GM12878 (cell line): ENCODE results near the gene STKLD1. TPM values are rescaled to one million over a fixed set of nuclear protein-coding genes. Genes with fewer than 3 reads are reported as not detected.

Experiments
- BMI1 ChIP-seq: fragments of 450-650 bp; IDR thresholded peaks from 2 replicates; pipeline ENCODE4 v1.6.1; 2016; ENCODE audit warnings: mild to moderate bottlenecking, moderate library complexity, borderline replicate concordance
- CBFB ChIP-seq: IDR thresholded peaks from 2 replicates; pipeline ENCODE4 v1.6.1; 2016; ENCODE audit warnings: antibody characterized with exemption, low read depth
- CBX5 ChIP-seq: sonication (generic); IDR thresholded peaks from 2 replicates; pipeline ENCODE4 v1.6.1; 2016; ENCODE audit warnings: low read depth, moderate library complexity, mild to moderate bottlenecking, inconsistent platforms
- CREB1 ChIP-seq: IDR thresholded peaks from 2 replicates; pipeline ENCODE4 v1.6.1; 2012; ENCODE audit warnings: low read depth, mild to moderate bottlenecking, inconsistent platforms
- EP300 ChIP-seq, 2 experiments: fragments of 150-350 bp in 1 of 2; IDR thresholded peaks; 2 replicates each; pipeline ENCODE4 v1.6.1; 2011 to 2012; ENCODE audit warnings: low read depth in 2 of 2, low read length in 2 of 2, borderline replicate concordance in 1 of 2, improper control_type of control experiment in 1 of 2, inconsistent platforms in 1 of 2; ENCODE audit not compliant: control insufficient read depth in 1 of 2
- ETV6 ChIP-seq, 2 experiments: fragments of 450-650 bp in 1 of 2; IDR thresholded peaks in 1 of 2; conservative IDR thresholded peaks in 1 of 2; 2 replicates each; pipeline ENCODE4 v1.6.1; 2014; ENCODE audit warnings: antibody characterized with exemption in 1 of 2, borderline replicate concordance in 1 of 2, low read depth in 1 of 2, mild to moderate bottlenecking in 1 of 2, moderate library complexity in 1 of 2
- EZH2 ChIP-seq: IDR thresholded peaks from 2 replicates; pipeline ENCODE4 v1.6.1; 2012; ENCODE audit warnings: low read depth, mild to moderate bottlenecking, control low read depth, inconsistent platforms, low read length, borderline replicate concordance; ENCODE audit not compliant: control insufficient read depth
- IRF4 ChIP-seq: IDR thresholded peaks from 2 replicates; pipeline ENCODE4 v1.6.1; 2011; ENCODE audit warnings: low read depth, low read length
- LARP7 ChIP-seq: fragments of 450-650 bp; IDR thresholded peaks from 2 replicates; pipeline ENCODE4 v1.6.1; 2017; ENCODE audit warnings: mild to moderate bottlenecking
- NR2F1 ChIP-seq: fragments of 450-650 bp; conservative IDR thresholded peaks from 2 replicates; pipeline ENCODE4 v1.6.1; 2017; ENCODE audit warnings: mild to moderate bottlenecking
- PML ChIP-seq: IDR thresholded peaks from 2 replicates; pipeline ENCODE4 v1.6.1; 2012; ENCODE audit warnings: low read length, inconsistent platforms
- POLR2AphosphoS5 ChIP-seq: IDR thresholded peaks from 2 replicates; pipeline ENCODE4 v1.6.1; 2011; ENCODE audit warnings: mild to moderate bottlenecking, low read length, inconsistent platforms
- POU2F2 ChIP-seq: IDR thresholded peaks from 3 replicates; pipeline ENCODE4 v1.6.1; 2011; ENCODE audit warnings: low read depth, mild to moderate bottlenecking, low read length, borderline replicate concordance
- RCOR1 ChIP-seq: conservative IDR thresholded peaks from 2 replicates; pipeline ENCODE4 v1.6.1; 2012; ENCODE audit warnings: low read depth, low read length, improper control_type of control experiment
- SPI1 ChIP-seq: IDR thresholded peaks from 2 replicates; pipeline ENCODE4 v1.6.1; 2011; ENCODE audit warnings: low read depth, mild to moderate bottlenecking, low read length, moderate library complexity, borderline replicate concordance; ENCODE audit not compliant: insufficient read depth
- TBL1XR1 ChIP-seq: IDR thresholded peaks from 2 replicates; pipeline ENCODE4 v1.6.1; 2012; ENCODE audit warnings: low read depth, low read length, improper control_type of control experiment
- TCF12 ChIP-seq: IDR thresholded peaks from 2 replicates; pipeline ENCODE4 v1.6.1; 2011; ENCODE audit warnings: low read depth, mild to moderate bottlenecking, low read length
- YBX1 ChIP-seq: fragments of 450-650 bp; IDR thresholded peaks from 2 replicates; pipeline ENCODE4 v1.6.1; 2016; ENCODE audit warnings: antibody characterized with exemption
- polyA plus RNA-seq, 11 experiments: library from polyadenylated mRNA; depleted of rRNA in 4 of 11; unstranded in 6 of 11; stranded (reverse) in 5 of 11; fragments of >200 nt; fragmentation: Nextera tagmentation in 4 of 11; fragmentation: Illumina TruSeq in 1 of 11; extraction: Ambion mirVana in 4 of 11; extraction: Trizol in 1 of 11; gene quantifications; 1 replicate in 1 of 11; 2 replicates in 10 of 11; pipeline versions ENCODE4 v1.2.1 to v1.2.3, GENCODE V29; 2011 to 2016; ENCODE audit warnings: inconsistent platforms in 2 of 11, missing spikeins in 2 of 11, low read depth in 1 of 11
- total RNA-seq, 4 experiments: library from RNA; depleted of rRNA in 3 of 4; stranded (reverse); fragments of >200 nt in 3 of 4; fragmentation: Illumina TruSeq in 1 of 4; extraction: Trizol in 1 of 4; gene quantifications; 2 replicates each; pipeline versions ENCODE4 v1.2.1 to v1.2.3, GENCODE V29; 2013 to 2021
- TF ChIP-seq, protein P1 (sequence below): fragments of 450-650 bp; IDR thresholded peaks from 2 replicates; pipeline ENCODE4 v1.6.1; 2016; ENCODE audit warnings: mild to moderate bottlenecking
- TF ChIP-seq, protein P2 (sequence below): IDR thresholded peaks from 2 replicates; pipeline ENCODE4 v1.6.1; 2012; ENCODE audit warnings: low read depth, low read length, improper control_type of control experiment
- TF ChIP-seq, protein P3 (sequence below): IDR thresholded peaks from 2 replicates; pipeline ENCODE4 v1.6.1; 2011; ENCODE audit warnings: borderline replicate concordance, low read depth, mild to moderate bottlenecking, moderate library complexity, low read length; ENCODE audit not compliant: insufficient read depth, poor library complexity, severe bottlenecking
- TF ChIP-seq, protein P4 (sequence below): fragments of 450-650 bp; IDR thresholded peaks from 2 replicates; pipeline ENCODE4 v1.6.1; 2014; ENCODE audit warnings: mild to moderate bottlenecking
- TF ChIP-seq, protein P5 (sequence below): fragments of 450-650 bp; IDR thresholded peaks from 2 replicates; pipeline ENCODE4 v1.6.1; 2017; ENCODE audit warnings: borderline replicate concordance
- TF ChIP-seq, protein P6 (sequence below): IDR thresholded peaks from 2 replicates; pipeline ENCODE4 v1.6.1; 2011; ENCODE audit warnings: mild to moderate bottlenecking, low read depth, low read length, moderate library complexity; ENCODE audit not compliant: insufficient replicate concordance

The STKLD1 gene
- total and polyA plus RNA-seq, 10 of the 15 experiments (the other 5 are each of a cell fraction or from before 2014, with no cell fraction given): 0.07 to 0.40 (median 0.29) TPM; not detected in 4

DNA sequence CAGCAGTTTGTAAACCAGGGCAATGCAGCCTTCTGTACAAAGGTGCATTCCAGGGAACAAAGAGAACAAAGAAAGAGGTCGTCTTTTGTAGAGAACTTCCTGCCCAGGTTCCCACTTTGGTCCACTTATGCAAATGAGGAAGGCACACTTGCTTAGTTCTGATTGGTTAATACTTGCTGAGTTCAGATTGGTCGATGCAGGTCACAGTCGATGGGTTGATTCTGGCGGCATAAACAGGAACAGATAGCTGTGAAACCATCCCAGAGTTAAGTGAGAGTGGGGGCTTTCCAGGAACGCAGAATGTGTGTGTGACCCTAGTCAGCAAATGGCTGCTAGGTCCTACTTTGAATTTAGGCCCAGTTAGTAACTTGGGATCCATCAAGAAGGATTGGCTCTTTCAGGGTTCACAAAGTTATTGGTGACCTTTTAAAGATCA, 44.2 kb downstream of the STKLD1 start (continued):
- TF ChIP-seq, protein P1, sequence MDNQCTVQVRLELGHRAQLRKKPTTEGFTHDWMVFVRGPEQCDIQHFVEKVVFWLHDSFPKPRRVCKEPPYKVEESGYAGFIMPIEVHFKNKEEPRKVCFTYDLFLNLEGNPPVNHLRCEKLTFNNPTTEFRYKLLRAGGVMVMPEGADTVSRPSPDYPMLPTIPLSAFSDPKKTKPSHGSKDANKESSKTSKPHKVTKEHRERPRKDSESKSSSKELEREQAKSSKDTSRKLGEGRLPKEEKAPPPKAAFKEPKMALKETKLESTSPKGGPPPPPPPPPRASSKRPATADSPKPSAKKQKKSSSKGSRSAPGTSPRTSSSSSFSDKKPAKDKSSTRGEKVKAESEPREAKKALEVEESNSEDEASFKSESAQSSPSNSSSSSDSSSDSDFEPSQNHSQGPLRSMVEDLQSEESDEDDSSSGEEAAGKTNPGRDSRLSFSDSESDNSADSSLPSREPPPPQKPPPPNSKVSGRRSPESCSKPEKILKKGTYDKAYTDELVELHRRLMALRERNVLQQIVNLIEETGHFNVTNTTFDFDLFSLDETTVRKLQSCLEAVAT: peak; percentile 97
- TF ChIP-seq IRF4: no peak
- peak in 1 of 2 experiments; percentile 51; a peak in 1 of 4 replicates for TF ChIP-seq EP300 (IDR thresholded peaks at IDR 0.05; ENCODE audit: borderline replicate concordance in 1 of 2, control insufficient read depth in 1 of 2, low read depth in 2 of 2, low read length in 2 of 2)
- no peak for TF ChIP-seq CBFB
- no peak for TF ChIP-seq TBL1XR1
- no peak for TF ChIP-seq YBX1
- TF ChIP-seq, protein P2, sequence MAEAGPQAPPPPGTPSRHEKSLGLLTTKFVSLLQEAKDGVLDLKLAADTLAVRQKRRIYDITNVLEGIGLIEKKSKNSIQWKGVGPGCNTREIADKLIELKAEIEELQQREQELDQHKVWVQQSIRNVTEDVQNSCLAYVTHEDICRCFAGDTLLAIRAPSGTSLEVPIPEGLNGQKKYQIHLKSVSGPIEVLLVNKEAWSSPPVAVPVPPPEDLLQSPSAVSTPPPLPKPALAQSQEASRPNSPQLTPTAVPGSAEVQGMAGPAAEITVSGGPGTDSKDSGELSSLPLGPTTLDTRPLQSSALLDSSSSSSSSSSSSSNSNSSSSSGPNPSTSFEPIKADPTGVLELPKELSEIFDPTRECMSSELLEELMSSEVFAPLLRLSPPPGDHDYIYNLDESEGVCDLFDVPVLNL: no peak
- TF ChIP-seq, protein P3, sequence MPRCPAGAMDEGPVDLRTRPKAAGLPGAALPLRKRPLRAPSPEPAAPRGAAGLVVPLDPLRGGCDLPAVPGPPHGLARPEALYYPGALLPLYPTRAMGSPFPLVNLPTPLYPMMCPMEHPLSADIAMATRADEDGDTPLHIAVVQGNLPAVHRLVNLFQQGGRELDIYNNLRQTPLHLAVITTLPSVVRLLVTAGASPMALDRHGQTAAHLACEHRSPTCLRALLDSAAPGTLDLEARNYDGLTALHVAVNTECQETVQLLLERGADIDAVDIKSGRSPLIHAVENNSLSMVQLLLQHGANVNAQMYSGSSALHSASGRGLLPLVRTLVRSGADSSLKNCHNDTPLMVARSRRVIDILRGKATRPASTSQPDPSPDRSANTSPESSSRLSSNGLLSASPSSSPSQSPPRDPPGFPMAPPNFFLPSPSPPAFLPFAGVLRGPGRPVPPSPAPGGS: no peak
- no peak for TF ChIP-seq EZH2
- no peak for TF ChIP-seq PML
- no peak for TF ChIP-seq BMI1
- TF ChIP-seq RCOR1: no peak
- no peak for TF ChIP-seq TCF12
- TF ChIP-seq, protein P4, sequence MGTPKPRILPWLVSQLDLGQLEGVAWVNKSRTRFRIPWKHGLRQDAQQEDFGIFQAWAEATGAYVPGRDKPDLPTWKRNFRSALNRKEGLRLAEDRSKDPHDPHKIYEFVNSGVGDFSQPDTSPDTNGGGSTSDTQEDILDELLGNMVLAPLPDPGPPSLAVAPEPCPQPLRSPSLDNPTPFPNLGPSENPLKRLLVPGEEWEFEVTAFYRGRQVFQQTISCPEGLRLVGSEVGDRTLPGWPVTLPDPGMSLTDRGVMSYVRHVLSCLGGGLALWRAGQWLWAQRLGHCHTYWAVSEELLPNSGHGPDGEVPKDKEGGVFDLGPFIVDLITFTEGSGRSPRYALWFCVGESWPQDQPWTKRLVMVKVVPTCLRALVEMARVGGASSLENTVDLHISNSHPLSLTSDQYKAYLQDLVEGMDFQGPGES: no peak
- TF ChIP-seq NR2F1: peak; percentile 62
- peak; percentile 73 for TF ChIP-seq SPI1
- peak; percentile 99 for TF ChIP-seq POU2F2
- peak; percentile 71 for TF ChIP-seq POLR2AphosphoS5
- no peak for TF ChIP-seq ETV6 (conservative IDR thresholded peaks at IDR 0.05 in 1 of 2, IDR thresholded peaks at IDR 0.05 in 1 of 2; ENCODE audit: borderline replicate concordance in 1 of 2, low read depth in 1 of 2)
- TF ChIP-seq CBX5: no peak
- TF ChIP-seq, protein P5, sequence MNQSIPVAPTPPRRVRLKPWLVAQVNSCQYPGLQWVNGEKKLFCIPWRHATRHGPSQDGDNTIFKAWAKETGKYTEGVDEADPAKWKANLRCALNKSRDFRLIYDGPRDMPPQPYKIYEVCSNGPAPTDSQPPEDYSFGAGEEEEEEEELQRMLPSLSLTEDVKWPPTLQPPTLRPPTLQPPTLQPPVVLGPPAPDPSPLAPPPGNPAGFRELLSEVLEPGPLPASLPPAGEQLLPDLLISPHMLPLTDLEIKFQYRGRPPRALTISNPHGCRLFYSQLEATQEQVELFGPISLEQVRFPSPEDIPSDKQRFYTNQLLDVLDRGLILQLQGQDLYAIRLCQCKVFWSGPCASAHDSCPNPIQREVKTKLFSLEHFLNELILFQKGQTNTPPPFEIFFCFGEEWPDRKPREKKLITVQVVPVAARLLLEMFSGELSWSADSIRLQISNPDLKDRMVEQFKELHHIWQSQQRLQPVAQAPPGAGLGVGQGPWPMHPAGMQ: no peak
- no peak for TF ChIP-seq LARP7
- TF ChIP-seq, protein P6, sequence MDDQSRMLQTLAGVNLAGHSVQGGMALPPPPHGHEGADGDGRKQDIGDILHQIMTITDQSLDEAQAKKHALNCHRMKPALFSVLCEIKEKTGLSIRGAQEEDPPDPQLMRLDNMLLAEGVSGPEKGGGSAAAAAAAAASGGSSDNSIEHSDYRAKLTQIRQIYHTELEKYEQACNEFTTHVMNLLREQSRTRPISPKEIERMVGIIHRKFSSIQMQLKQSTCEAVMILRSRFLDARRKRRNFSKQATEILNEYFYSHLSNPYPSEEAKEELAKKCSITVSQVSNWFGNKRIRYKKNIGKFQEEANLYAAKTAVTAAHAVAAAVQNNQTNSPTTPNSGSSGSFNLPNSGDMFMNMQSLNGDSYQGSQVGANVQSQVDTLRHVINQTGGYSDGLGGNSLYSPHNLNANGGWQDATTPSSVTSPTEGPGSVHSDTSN: no peak
- peak; percentile 58; the same call in 1 of the 2 replicates for TF ChIP-seq CREB1
